ENCODE data around the gene RAB11FIP3. TPM values are rescaled to one million over a fixed set of nuclear protein-coding genes. Genes with fewer than 3 reads are reported as not detected.
"Not testable (repeated sequence)": the region's sequence is repeated elsewhere in the genome, so short reads cannot be mapped to it uniquely, and the experiment has no call there.

The RAB11FIP3 gene
- total and polyA plus RNA-seq, 4 donors, result 22.0 to 68.8 (median 61.9) TPM

DNA sequence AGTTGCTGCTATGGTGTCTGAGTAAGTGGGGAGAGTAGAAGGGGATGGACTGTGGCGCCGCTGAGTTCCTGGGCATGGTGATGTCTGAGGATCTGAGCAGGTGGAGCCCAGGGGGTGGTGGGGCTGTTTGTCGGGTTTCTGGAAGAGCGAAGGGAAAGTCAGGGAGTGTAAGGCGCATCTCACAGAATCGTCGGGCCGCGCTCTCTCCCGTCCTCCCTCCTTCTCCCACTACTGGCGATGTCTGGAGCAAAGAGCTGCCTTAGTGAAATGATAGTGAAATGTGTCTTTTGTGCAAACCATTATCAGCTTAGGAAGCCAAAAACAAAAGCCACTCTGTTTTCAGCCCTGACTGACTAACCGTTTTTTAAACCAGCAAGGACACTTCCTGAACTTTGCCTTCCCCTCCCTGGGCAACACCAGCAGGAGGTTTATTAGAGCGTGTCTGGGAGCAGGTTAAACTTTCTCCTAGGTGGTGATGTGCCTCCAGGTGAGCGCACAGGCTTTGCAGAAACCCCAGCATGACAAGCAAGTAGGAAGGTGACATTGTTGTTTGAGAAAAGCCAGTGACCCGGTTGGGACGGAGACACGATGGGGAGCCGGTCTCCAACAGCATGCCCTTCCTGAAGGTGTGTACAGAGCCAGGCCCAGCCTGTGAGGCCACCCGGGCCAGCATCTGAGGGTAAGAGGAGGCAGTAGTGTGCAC lies 49.1 kb downstream of the RAB11FIP3 start:
- Histone ChIP-seq H3K27me3 (ENCODE audit: control insufficient read depth in 1 of 2, insufficient read depth in 2 of 2, low read length in 1 of 2) (no peaks in the 10 kb centered on the region), H3K9me3 (ENCODE audit: control insufficient read depth, low read length) (no peaks in the 10 kb centered on the region), H3K27ac (ENCODE audit: low read depth in 1 of 2, low read length in 2 of 2) (no peak overlapping the region), H3K36me3 (ENCODE audit: control insufficient read depth in 1 of 2, insufficient read depth in 2 of 2, low read length in 1 of 2) (no peaks in the 10 kb centered on the region), H3K4me1 (ENCODE audit: control insufficient read depth in 1 of 2, insufficient read depth in 2 of 2, low read length in 2 of 2) (no peaks in the 10 kb centered on the region), H3K4me3 (ENCODE audit: low read length in 2 of 2) (no peak overlapping the region)
- ATAC-seq (ENCODE audit: low FRiP score) (no peak), DNase-seq (no peak)
- 83 to 87% methylated on average over 19 of the region's 19 CpGs for WGBS, 2 donors
- intact Hi-C loops (cut with DNase I), result no loop called here

DNA sequence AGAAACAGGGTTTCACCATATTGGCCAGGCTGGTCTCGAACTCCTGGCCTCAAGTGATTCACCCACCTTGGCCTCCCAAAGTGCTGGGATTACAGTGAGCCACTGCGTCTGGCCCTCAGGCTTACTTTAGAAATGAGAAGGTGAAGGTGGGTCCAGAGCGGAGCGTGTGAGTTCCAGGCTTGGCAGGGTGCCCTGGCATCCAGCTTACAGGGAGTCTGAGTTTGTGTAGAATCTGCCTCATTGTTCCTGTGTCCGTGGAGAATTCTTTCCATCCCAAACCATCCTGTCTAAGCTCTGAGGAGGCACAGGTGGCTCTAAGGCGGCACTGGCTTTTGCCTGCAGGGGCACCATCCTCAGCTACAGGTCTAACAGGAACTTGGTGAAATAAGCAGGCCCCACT lies 50.6 kb downstream of the RAB11FIP3 start:
- Histone ChIP-seq H3K9me3 (ENCODE audit: control insufficient read depth, low read length) (no peaks in the 10 kb centered on the region), H3K36me3 (ENCODE audit: control insufficient read depth in 1 of 2, insufficient read depth in 2 of 2, low read length in 1 of 2) (no peaks in the 10 kb centered on the region), H3K4me1 (ENCODE audit: control insufficient read depth in 1 of 2, insufficient read depth in 2 of 2, low read length in 2 of 2) (no peaks in the 10 kb centered on the region), H3K4me3 (ENCODE audit: low read length in 2 of 2) (no peak overlapping the region), H3K27me3 (ENCODE audit: control insufficient read depth in 1 of 2, insufficient read depth in 2 of 2, low read length in 1 of 2) (no peaks in the 10 kb centered on the region), H3K27ac (ENCODE audit: low read depth in 1 of 2, low read length in 2 of 2) (no peak overlapping the region)
- intact Hi-C loops (cut with DNase I), result no loop called here
- WGBS, 2 donors, result 55 to 64% methylated on average over 6 of the region's 6 CpGs
- ATAC-seq (ENCODE audit: low FRiP score) (no peak), DNase-seq (no peak)

DNA sequence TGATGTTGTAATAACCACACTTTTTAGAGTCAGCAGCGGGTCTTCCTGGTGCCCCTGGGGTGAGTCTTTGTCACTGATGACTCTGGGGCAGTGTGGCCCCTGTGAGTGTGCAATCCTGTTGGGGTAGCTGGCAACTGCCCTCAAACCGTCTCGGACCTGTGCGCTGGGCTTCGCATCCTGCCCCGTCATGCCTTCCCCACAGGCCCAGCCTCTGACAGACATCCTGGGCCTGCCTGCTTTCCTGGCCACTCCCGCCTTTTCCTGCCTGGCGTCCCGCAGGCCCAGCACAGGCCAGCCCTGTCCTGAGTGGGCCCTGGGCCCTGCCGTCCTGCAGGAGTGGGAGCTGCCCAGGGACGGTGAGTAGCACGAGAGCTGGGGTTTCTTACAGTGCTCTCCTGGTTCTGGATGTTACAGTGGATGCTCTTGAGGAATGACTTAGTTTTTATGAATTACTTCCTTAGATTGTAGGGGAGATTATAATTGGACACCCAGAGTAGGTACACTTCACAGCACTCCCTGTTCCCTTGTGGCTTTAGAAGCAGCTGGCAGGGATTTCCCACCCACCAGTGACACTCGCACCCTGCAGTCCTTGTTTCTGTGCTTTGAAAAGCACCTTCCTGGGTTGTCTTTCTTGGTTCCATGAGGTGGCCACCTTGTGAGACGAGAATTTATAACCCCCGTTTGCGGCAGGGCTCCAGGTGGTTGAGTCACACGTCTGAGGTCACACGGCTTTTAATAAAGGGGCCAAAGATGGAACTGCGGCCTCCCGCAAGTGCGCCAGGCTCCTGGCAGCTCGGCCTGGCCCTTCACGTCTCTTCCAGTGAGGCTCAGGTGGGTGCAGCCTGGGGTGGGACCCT lies 52.1 kb downstream of the RAB11FIP3 start:
- intact Hi-C loops (cut with DNase I), result no loop called here
- no peaks in the 10 kb centered on the region for H3K9me3 ChIP-seq (ENCODE audit: control insufficient read depth, low read length)
- H3K4me1 ChIP-seq (ENCODE audit: control insufficient read depth in 1 of 2, insufficient read depth in 2 of 2, low read length in 2 of 2), result no peaks in the 10 kb centered on the region
- no peak overlapping the region for H3K27ac ChIP-seq (ENCODE audit: low read depth in 1 of 2, low read length in 2 of 2)
- no peak overlapping the region for H3K4me3 ChIP-seq (ENCODE audit: low read length in 2 of 2)
- 87 to 88% methylated on average over 23 of the region's 23 CpGs for WGBS, 2 donors
- no peaks in the 10 kb centered on the region for H3K27me3 ChIP-seq (ENCODE audit: control insufficient read depth in 1 of 2, insufficient read depth in 2 of 2, low read length in 1 of 2)
- no peaks in the 10 kb centered on the region for H3K36me3 ChIP-seq (ENCODE audit: control insufficient read depth in 1 of 2, insufficient read depth in 2 of 2, low read length in 1 of 2)
- peak; percentile 56 for ATAC-seq (ENCODE audit: low FRiP score)
- DNase-seq, result no peak

DNA sequence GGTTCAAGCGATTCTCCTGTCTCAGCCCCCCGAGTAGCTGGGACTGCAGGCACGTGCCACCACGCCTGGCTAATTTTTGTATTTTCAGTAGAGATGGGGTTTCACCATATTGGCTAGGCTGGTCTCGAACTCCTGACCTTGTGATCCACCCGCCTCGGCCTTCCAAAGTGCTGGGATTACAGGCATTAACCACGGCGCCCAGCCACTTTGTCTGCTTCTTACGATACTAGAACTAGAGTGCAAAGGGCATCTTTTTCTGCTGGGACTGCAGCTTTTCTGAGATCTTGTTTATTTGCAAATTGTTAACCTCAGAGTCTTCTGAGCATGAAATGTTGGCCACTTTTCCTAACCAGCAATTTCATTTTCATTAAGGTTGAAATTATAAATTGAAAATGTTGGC lies 52.8 kb downstream of the RAB11FIP3 start:
- H3K36me3 ChIP-seq (ENCODE audit: control insufficient read depth in 1 of 2, insufficient read depth in 2 of 2, low read length in 1 of 2); H3K9me3 ChIP-seq (ENCODE audit: control insufficient read depth, low read length); ATAC-seq (ENCODE audit: low FRiP score); H3K4me1 ChIP-seq (ENCODE audit: control insufficient read depth in 1 of 2, insufficient read depth in 2 of 2, low read length in 2 of 2); H3K4me3 ChIP-seq (ENCODE audit: low read length in 2 of 2); H3K27me3 ChIP-seq (ENCODE audit: control insufficient read depth in 1 of 2, insufficient read depth in 2 of 2, low read length in 1 of 2); H3K27ac ChIP-seq (ENCODE audit: low read depth in 1 of 2, low read length in 2 of 2); intact Hi-C loops (cut with DNase I); DNase-seq: not testable (repeated sequence)
- 92 to 93% methylated on average over 10 of the region's 10 CpGs for WGBS, 2 donors

DNA sequence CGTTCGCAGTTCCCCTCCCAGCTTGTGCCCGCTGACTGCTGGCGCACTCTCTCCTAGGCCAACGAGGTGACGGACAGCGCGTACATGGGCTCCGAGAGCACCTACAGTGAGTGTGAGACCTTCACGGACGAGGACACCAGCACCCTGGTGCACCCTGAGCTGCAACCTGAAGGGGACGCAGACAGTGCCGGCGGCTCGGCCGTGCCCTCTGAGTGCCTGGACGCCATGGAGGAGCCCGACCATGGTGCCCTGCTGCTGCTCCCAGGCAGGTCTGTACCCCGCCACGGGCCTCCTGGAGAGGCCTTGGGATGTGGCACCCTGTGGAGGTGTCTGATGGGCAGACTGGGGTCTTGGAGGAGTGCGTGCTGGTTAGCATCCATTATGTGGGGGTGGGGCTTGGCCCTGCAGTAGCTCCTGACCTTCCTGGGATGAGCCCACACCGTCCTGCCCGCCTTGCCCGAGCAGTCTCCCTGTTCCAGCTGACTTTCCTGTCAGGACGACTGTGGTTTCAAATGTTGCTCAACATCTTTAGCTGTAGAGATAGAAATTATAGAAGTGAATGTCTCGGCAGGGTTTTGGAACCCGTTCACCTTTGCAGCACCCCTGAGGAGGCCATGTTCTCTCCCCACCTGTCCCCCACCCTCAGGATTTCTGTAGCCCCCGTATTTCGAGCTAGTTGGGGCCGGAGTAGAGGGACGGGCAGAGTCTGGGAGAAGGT lies 57.2 kb downstream of the RAB11FIP3 start:
- no peaks in the 10 kb centered on the region for H3K27me3 ChIP-seq (ENCODE audit: control insufficient read depth in 1 of 2, insufficient read depth in 2 of 2, low read length in 1 of 2)
- intact Hi-C loops (cut with DNase I), result no loop called here
- DNase-seq, result no peak
- no peak overlapping the region for H3K27ac ChIP-seq (ENCODE audit: low read depth in 1 of 2, low read length in 2 of 2)
- WGBS, 2 donors, result 92 to 95% methylated on average over 31 of the region's 31 CpGs
- no peaks in the 10 kb centered on the region for H3K9me3 ChIP-seq (ENCODE audit: control insufficient read depth, low read length)
- no peaks in the 10 kb centered on the region for H3K36me3 ChIP-seq (ENCODE audit: control insufficient read depth in 1 of 2, insufficient read depth in 2 of 2, low read length in 1 of 2)
- H3K4me3 ChIP-seq (ENCODE audit: low read length in 2 of 2), result no peak overlapping the region
- H3K4me1 ChIP-seq (ENCODE audit: control insufficient read depth in 1 of 2, insufficient read depth in 2 of 2, low read length in 2 of 2), result no peaks in the 10 kb centered on the region
- no peak for ATAC-seq (ENCODE audit: low FRiP score)

DNA sequence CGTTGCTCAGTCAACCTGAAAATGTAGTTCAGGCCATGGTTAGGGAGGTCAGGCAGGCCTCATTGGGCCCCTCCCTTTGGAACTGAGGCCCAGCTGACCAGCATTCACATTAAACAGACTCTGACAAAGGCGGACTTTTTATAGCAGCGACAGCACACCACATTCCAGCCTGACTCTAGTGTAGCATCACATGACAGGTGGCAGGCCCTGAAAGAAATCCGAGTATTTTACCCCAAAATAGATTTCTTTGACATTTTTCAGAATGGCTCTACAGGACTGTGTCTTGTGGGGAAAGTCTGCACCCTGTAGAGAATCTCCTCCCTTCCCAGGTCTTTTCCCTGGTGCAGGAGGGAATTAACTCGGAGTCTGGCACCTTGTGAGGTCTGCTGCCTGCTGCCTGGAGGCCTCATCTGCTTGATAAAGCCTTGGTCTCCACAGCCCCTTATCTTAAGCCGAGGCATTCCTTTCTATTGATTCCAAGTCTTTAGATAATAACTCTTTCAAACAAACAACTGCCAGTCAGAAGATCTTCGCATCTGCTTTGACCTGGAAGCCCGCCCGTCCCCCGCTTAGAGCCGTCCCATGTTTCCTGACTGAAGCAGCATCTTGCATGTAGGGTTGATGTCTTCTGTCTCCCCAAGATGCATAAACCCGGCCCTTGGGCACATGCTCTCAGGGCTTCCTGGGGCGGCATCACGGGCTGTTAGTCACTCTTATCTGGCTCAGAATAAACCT lies 58.1 kb downstream of the RAB11FIP3 start:
- Histone ChIP-seq H3K27ac (ENCODE audit: low read depth in 1 of 2, low read length in 2 of 2) (no peak overlapping the region), H3K36me3 (ENCODE audit: control insufficient read depth in 1 of 2, insufficient read depth in 2 of 2, low read length in 1 of 2) (no peaks in the 10 kb centered on the region), H3K27me3 (ENCODE audit: control insufficient read depth in 1 of 2, insufficient read depth in 2 of 2, low read length in 1 of 2) (no peaks in the 10 kb centered on the region), H3K4me3 (ENCODE audit: low read length in 2 of 2) (no peak overlapping the region), H3K4me1 (ENCODE audit: control insufficient read depth in 1 of 2, insufficient read depth in 2 of 2, low read length in 2 of 2) (no peaks in the 10 kb centered on the region), H3K9me3 (ENCODE audit: control insufficient read depth, low read length) (no peaks in the 10 kb centered on the region)
- ATAC-seq (ENCODE audit: low FRiP score) (no peak), DNase-seq (no peak)
- intact Hi-C loops (cut with DNase I), result no loop called here
- WGBS, 2 donors, result 75 to 78% methylated on average over 14 of the region's 14 CpGs

DNA sequence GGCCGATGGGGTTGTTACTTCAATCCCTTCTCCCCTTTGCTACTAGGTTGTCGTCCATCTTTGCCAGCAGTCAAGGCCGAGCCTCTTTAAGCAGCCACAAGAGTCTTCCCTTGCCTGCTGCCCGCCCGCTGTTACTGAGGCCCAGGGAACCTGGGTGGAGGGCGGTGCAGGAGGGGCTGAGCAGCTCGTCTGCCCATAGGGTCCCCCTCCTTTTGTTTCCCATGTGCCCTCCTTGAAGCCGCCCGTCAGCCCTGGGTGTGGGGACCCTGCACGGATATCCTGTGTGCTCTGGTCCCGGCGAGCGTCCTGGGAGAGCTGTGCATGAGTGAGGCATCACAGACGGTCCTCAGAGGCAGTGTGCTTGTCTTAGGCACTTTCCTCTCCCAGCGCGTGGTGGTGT lies 64.2 kb downstream of the RAB11FIP3 start:
- ATAC-seq (ENCODE audit: low FRiP score), result no peak
- no peak overlapping the region for H3K27ac ChIP-seq (ENCODE audit: low read depth in 1 of 2, low read length in 2 of 2)
- no peak overlapping the region for H3K4me3 ChIP-seq (ENCODE audit: low read length in 2 of 2)
- intact Hi-C loops (cut with DNase I), result no loop called here
- H3K36me3 ChIP-seq (ENCODE audit: control insufficient read depth in 1 of 2, insufficient read depth in 2 of 2, low read length in 1 of 2), result peaks cover 0 to 3% of the 10 kb centered on the region in 2 donors
- H3K4me1 ChIP-seq (ENCODE audit: control insufficient read depth in 1 of 2, insufficient read depth in 2 of 2, low read length in 2 of 2), result no peaks in the 10 kb centered on the region
- 88 to 90% methylated on average over 14 to 16 of the region's 16 CpGs for WGBS, 2 donors
- no peaks in the 10 kb centered on the region for H3K27me3 ChIP-seq (ENCODE audit: control insufficient read depth in 1 of 2, insufficient read depth in 2 of 2, low read length in 1 of 2)
- DNase-seq, result peak in 1 of 2 donors; percentile 55
- H3K9me3 ChIP-seq (ENCODE audit: control insufficient read depth, low read length), result no peaks in the 10 kb centered on the region

DNA sequence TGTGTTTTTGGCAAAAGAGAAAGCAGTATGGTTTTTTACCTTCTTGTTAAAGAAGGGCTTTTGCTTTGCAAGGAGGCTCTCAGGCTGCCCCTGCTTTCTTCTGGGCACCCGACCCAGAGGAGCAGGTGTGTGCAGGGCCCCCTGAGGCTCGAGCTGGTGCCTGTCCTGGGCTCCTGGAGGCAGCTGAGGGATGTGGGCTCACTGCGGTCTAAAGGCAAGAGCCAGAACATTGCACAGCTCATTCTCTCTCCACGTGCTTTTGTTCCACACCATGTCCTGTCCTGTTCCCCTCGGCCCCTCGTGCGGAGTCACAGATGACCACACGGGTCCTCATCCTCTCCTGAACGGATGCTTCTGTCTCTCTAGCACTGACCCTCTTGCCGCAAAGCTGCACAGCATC lies 65.3 kb downstream of the RAB11FIP3 start:
- DNase-seq (no peak), ATAC-seq (ENCODE audit: low FRiP score) (no peak)
- intact Hi-C loops (cut with DNase I), result no loop called here
- 85 to 89% methylated on average over 10 of the region's 10 CpGs for WGBS, 2 donors
- peaks cover 0 to 3% of the 10 kb centered on the region in 2 donors for H3K36me3 ChIP-seq (ENCODE audit: control insufficient read depth in 1 of 2, insufficient read depth in 2 of 2, low read length in 1 of 2)
- no peaks in the 10 kb centered on the region for H3K4me1 ChIP-seq (ENCODE audit: control insufficient read depth in 1 of 2, insufficient read depth in 2 of 2, low read length in 2 of 2)
- no peaks in the 10 kb centered on the region for H3K9me3 ChIP-seq (ENCODE audit: control insufficient read depth, low read length)
- H3K4me3 ChIP-seq (ENCODE audit: low read length in 2 of 2), result no peak overlapping the region
- no peak overlapping the region for H3K27ac ChIP-seq (ENCODE audit: low read depth in 1 of 2, low read length in 2 of 2)
- no peaks in the 10 kb centered on the region for H3K27me3 ChIP-seq (ENCODE audit: control insufficient read depth in 1 of 2, insufficient read depth in 2 of 2, low read length in 1 of 2)

Measured in aorta (tissue), 5 donors.